Neuronal stem cell (in vitro differentiated cells): Measurements from ENCODE around the gene CMTM7.

Experiments
- DNase-seq: peaks from one replicate; pipeline ENCODE4 v3.0.0-alpha.2; 2013; ENCODE audit warnings: low spot score
- H2AFZ ChIP-seq: one replicate; pipeline ENCODE4 v1.6.1; 2013; ENCODE audit warnings: mild to moderate bottlenecking, low read length, inconsistent platforms
- H2AK5ac ChIP-seq: 2 replicates; pipeline ENCODE4 v1.6.1; 2013; ENCODE audit warnings: low read depth, mild to moderate bottlenecking, inconsistent platforms, low read length, moderate library complexity, mixed read lengths
- H2BK120ac ChIP-seq: 2 replicates; pipeline ENCODE4 v1.6.1; 2013; ENCODE audit warnings: low read depth, mild to moderate bottlenecking, inconsistent platforms, low read length, moderate library complexity, mixed read lengths
- H2BK12ac ChIP-seq: one replicate; pipeline ENCODE4 v1.6.1; 2013; ENCODE audit warnings: low read length, inconsistent platforms
- H2BK15ac ChIP-seq: 2 replicates; pipeline ENCODE4 v1.6.1; 2013; ENCODE audit warnings: mild to moderate bottlenecking, low read length, inconsistent platforms, mixed read lengths
- H2BK5ac ChIP-seq: one replicate; pipeline ENCODE4 v1.6.1; 2013; ENCODE audit warnings: inconsistent platforms, mild to moderate bottlenecking, low read length, moderate library complexity
- H3K14ac ChIP-seq: one replicate; pipeline ENCODE4 v1.6.1; 2013; ENCODE audit warnings: low read length, inconsistent platforms
- H3K18ac ChIP-seq: 2 replicates; pipeline ENCODE4 v1.6.1; 2013; ENCODE audit warnings: low read length, inconsistent platforms
- H3K23ac ChIP-seq: 2 replicates; pipeline ENCODE4 v1.6.1; 2013; ENCODE audit warnings: low read depth, mild to moderate bottlenecking, mixed read lengths, low read length, inconsistent platforms; ENCODE audit not compliant: poor library complexity
- H3K27ac ChIP-seq: replicated peaks from 3 replicates; pipeline ENCODE4 v1.5.1; 2013; ENCODE audit warnings: low read length, inconsistent platforms
- H3K27me3 ChIP-seq, 3 experiments: 2 replicates each; pipeline ENCODE4 v1.6.1; 2013; ENCODE audit warnings: low read length in 3 of 3, mild to moderate bottlenecking in 2 of 3, inconsistent platforms in 1 of 3, low read depth in 1 of 3, mixed read lengths in 1 of 3, moderate library complexity in 1 of 3; ENCODE audit not compliant: control insufficient read depth in 3 of 3, insufficient read depth in 3 of 3
- H3K36me3 ChIP-seq, 2 donors: replicated peaks in 1 of 2; 2 replicates each; pipeline ENCODE4 v1.6.1; 2013; ENCODE audit warnings: low read length in 2 of 2; ENCODE audit not compliant: control insufficient read depth in 2 of 2, insufficient read depth in 2 of 2
- H3K4ac ChIP-seq: 2 replicates; pipeline ENCODE4 v1.6.1; 2013; ENCODE audit warnings: inconsistent platforms, mild to moderate bottlenecking, low read length, moderate library complexity
- H3K4me1 ChIP-seq, 2 donors: 1 replicate in 1 of 2; 2 replicates in 1 of 2; pipeline ENCODE4 v1.6.1; 2013; ENCODE audit warnings: low read length in 2 of 2, low read depth in 1 of 2; ENCODE audit not compliant: control insufficient read depth in 2 of 2, insufficient read depth in 1 of 2
- H3K4me2 ChIP-seq: one replicate; pipeline ENCODE4 v1.6.1; 2013; ENCODE audit warnings: mild to moderate bottlenecking, low read length, inconsistent platforms; ENCODE audit not compliant: insufficient read depth, poor library complexity, severe bottlenecking
- H3K4me3 ChIP-seq, 2 donors: 2 replicates each; pipeline ENCODE4 v1.5.1; 2013; ENCODE audit warnings: low read length in 2 of 2, mild to moderate bottlenecking in 2 of 2, inconsistent platforms in 1 of 2, moderate library complexity in 1 of 2
- H3K79me1 ChIP-seq: one replicate; pipeline ENCODE4 v1.6.1; 2013; ENCODE audit warnings: low read depth, mild to moderate bottlenecking, inconsistent platforms, low read length, moderate library complexity
- H3K9ac ChIP-seq: one replicate; pipeline ENCODE4 v1.6.1; 2013; ENCODE audit warnings: mild to moderate bottlenecking, low read depth, low read length, inconsistent platforms; ENCODE audit not compliant: poor library complexity
- H3K9me3 ChIP-seq, 2 donors: replicated peaks in 1 of 2; 2 replicates each; pipeline versions ENCODE3 to v1.6.1; 2013; ENCODE audit warnings: low read length in 2 of 2, mild to moderate bottlenecking in 2 of 2, inconsistent platforms in 1 of 2, low read depth in 1 of 2, mixed read lengths in 1 of 2, moderate library complexity in 1 of 2; ENCODE audit not compliant: control insufficient read depth in 2 of 2, insufficient read depth in 1 of 2
- H4K8ac ChIP-seq: one replicate; pipeline ENCODE4 v1.6.1; 2013; ENCODE audit warnings: low read depth, mild to moderate bottlenecking, inconsistent platforms, low read length, moderate library complexity
- H4K91ac ChIP-seq: one replicate; pipeline ENCODE4 v1.6.1; 2013; ENCODE audit warnings: low read length, low read depth, mild to moderate bottlenecking, inconsistent platforms; ENCODE audit not compliant: poor library complexity
- WGBS, 2 donors: extraction: QIAGEN DNeasy Blood & Tissue Kit; methylation state at CpG; one replicate each; pipeline ENCODE4 v1.1.7; 2013; ENCODE audit warnings: missing lambda C conversion rate in 2 of 2, mixed read lengths in 1 of 2; ENCODE audit not compliant: insufficient read length in 2 of 2, insufficient replicate concordance in 1 of 2; ENCODE audit errors: extremely low coverage in 2 of 2; 5-methylcytosine and 5-hydroxymethylcytosine counted together

Gene CMTM7

DNA sequence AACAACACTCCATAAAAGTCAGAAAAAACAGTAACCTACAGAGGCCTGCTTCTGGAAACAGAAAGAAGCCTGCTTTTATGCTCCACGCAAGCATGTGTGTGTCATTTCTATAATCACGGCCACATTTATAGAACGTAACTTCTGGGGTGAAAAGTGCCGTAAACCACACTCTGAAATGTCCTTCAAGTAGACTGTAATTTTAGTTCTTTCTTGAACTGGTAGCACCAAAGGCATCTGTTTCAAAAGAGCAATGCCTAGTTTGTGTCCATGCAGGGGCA lies 19.5 kb upstream of the CMTM7 start:
- Histone ChIP-seq H4K8ac (no peak overlapping the region), H3K4me2 (no peak overlapping the region), H2BK5ac (no peak overlapping the region), H2BK12ac (no peak overlapping the region), H3K9ac (no peak overlapping the region), H3K4me1 (peaks cover 2 to 6% of the 10 kb centered on the region in 2 donors), H3K79me1 (no peaks in the 10 kb centered on the region), H3K4me3 (no peak overlapping the region), H3K9me3 (no peaks in the 10 kb centered on the region), H3K14ac (no peak overlapping the region), H2BK15ac (no peak overlapping the region), H3K23ac (no peak overlapping the region), H3K36me3 (no peaks in the 10 kb centered on the region), H3K27ac (no peak overlapping the region), H4K91ac (no peak overlapping the region), H3K4ac (no peak overlapping the region), H3K27me3 (no peaks in the 10 kb centered on the region), H3K18ac (no peak overlapping the region), H2BK120ac (no peak overlapping the region), H2AFZ (no peak overlapping the region), H2AK5ac (no peak overlapping the region)
- no CpG with 5 or more reads among the region's 4 CpGs for WGBS, 2 donors
- DNase-seq = no peak

DNA sequence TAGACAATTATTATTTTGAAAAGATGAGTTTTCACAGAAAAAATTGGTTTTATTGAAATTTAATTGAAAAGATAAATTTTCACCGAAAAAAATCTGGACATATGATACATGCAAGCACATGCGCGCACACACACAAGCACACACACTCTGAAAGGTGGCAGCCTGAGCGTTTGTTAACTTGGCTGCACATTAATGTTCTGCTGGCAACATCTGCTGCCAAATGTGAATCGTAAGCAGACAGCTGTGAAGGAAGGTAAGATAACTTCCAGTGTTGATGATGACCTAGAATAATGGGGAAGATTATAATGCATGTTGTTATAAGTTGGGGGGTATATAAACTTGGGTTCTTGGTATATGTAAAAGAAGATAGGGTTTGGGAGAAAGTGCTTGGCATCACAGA lies 18.4 kb upstream of the CMTM7 start:
- H3K36me3 ChIP-seq = no peaks in the 10 kb centered on the region
- H3K4me2 ChIP-seq = no peak overlapping the region
- no peak overlapping the region for H3K18ac ChIP-seq
- no peaks in the 10 kb centered on the region for H3K4me1 ChIP-seq
- no peak overlapping the region for H2BK5ac ChIP-seq
- H2BK12ac ChIP-seq = no peak overlapping the region
- no peak overlapping the region for H3K9ac ChIP-seq
- WGBS, 2 donors = 100% methylated on average over 1 of the region's 5 CpGs; no CpG with 5 or more reads in 1 of the 2 donors
- no peak overlapping the region for H4K91ac ChIP-seq
- no peak overlapping the region for H3K14ac ChIP-seq
- no peak overlapping the region for H3K4ac ChIP-seq
- no peak overlapping the region for H3K27ac ChIP-seq
- H3K79me1 ChIP-seq = no peaks in the 10 kb centered on the region
- H2AK5ac ChIP-seq = no peak overlapping the region
- H3K23ac ChIP-seq = no peak overlapping the region
- DNase-seq = no peak
- H3K9me3 ChIP-seq = no peaks in the 10 kb centered on the region
- H2BK15ac ChIP-seq = no peak overlapping the region
- H4K8ac ChIP-seq = no peak overlapping the region
- H3K4me3 ChIP-seq = no peak overlapping the region
- H3K27me3 ChIP-seq = no peaks in the 10 kb centered on the region
- no peak overlapping the region for H2AFZ ChIP-seq
- no peak overlapping the region for H2BK120ac ChIP-seq

DNA sequence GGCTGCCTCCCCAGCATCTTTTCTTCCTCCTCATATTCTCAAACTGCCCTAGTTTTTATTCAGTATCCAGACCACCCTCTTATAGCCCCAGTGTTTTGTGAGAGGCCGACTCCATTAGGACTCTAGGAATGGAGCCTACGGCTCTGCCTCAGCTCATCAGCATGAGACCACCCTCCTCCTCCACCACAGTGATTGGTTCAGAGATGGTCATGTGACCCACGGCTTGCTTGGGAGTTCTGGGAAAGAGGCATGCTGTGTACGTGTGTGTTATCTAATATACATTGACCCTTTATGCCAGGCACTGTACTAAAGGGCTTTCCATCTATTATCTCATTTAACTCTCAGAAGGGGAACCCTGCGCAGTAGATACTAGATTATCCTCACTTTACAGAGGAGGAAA lies 17.8 kb upstream of the CMTM7 start:
- Histone ChIP-seq H3K4me2 (no peak overlapping the region), H3K23ac (no peak overlapping the region), H3K4me3 (no peak overlapping the region), H2BK15ac (no peak overlapping the region), H2AFZ (no peak overlapping the region), H3K18ac (no peak overlapping the region), H3K9ac (no peak overlapping the region), H3K4ac (no peak overlapping the region), H4K8ac (no peak overlapping the region), H3K9me3 (no peaks in the 10 kb centered on the region), H3K14ac (no peak overlapping the region), H3K36me3 (no peaks in the 10 kb centered on the region), H3K79me1 (no peaks in the 10 kb centered on the region), H2BK120ac (no peak overlapping the region), H3K27ac (no peak overlapping the region), H4K91ac (no peak overlapping the region), H2BK12ac (no peak overlapping the region), H3K4me1 (no peaks in the 10 kb centered on the region), H2BK5ac (no peak overlapping the region), H2AK5ac (no peak overlapping the region), H3K27me3 (no peaks in the 10 kb centered on the region)
- WGBS, 2 donors = no CpG with 5 or more reads among the region's 5 CpGs
- DNase-seq = no peak

DNA sequence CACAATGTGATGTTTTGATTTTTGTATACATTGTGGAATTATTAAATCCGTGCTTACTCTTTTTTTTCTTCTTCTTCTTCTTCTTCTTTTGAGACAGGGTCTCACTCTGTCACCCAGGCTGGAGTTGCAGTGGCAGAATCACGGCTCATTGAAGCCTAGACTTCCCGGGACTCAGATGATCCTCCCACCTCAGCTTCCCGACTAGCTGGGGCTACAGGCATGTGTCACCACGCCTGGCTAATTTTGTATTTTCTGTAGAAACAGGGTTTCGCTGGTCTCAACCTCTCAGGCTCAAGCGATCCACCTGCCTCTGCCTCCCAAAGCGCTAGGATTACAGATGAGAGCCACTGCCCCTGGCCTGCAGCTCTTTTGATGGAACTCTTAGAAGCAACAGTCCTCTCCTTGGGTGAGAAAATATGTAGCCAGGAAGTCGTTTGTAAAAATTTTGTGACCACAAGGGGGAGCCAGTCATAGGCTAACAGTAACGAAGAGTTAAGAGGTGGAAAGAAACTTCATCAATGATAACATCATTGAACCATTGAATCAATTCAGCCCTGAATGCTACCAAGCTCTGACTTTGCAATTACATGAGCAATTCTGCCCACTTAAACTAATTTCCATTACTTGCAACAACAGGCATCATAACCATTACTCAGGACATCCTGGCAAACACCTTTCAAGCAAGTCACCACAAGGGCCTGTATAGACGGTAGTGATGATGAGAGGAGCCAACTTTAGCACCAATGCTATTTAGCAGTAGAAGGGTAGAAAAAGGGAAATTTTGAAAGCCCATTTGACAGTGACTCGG lies 16.7 kb upstream of the CMTM7 start:
- Histone ChIP-seq H2BK15ac (no peak overlapping the region), H3K4ac (no peak overlapping the region), H3K4me1 (peaks cover under 1 to 4% of the 10 kb centered on the region in 2 donors), H4K91ac (no peak overlapping the region), H3K23ac (no peak overlapping the region), H3K36me3 (no peaks in the 10 kb centered on the region), H2AFZ (peak overlapping the region; percentile 64), H4K8ac (no peak overlapping the region), H2BK5ac (no peak overlapping the region), H3K4me3 (no peak overlapping the region), H3K27ac (no peak overlapping the region), H2AK5ac (no peak overlapping the region), H3K9ac (no peak overlapping the region), H3K27me3 (no peaks in the 10 kb centered on the region), H3K4me2 (no peak overlapping the region), H2BK12ac (no peak overlapping the region), H3K18ac (no peak overlapping the region), H3K14ac (no peak overlapping the region), H2BK120ac (no peak overlapping the region), H3K9me3 (no peaks in the 10 kb centered on the region), H3K79me1 (no peaks in the 10 kb centered on the region)
- no CpG with 5 or more reads among the region's 12 CpGs for WGBS, 2 donors
- peak; percentile 73 for DNase-seq
